ENCODE results near the gene TNFRSF12A.

DNA sequence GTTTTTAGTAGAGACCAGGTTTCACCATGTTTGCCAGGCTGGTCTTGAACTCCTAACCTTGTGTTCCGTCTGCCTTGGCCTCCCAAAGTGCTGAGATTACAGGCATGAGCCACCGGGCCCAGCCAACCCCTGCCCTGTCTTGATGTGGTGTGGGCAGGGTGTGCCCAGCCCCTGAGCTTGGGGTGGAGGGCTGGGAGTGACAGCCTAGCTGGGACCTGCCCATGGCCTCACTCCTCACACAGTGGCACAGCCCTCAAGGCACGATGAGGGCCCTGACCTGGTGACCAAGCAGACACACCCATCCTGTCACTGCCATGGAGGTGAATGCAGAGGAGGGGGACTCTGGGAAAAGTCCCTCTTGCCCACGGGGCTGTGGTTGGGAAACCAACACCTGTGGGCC lies 48.3 kb downstream of the TNFRSF12A start:
- no peak for TF ChIP-seq ZNF768 (tag by site-specific recombination; IDR thresholded peaks at IDR 0.05)
- TF ChIP-seq, protein P1, sequence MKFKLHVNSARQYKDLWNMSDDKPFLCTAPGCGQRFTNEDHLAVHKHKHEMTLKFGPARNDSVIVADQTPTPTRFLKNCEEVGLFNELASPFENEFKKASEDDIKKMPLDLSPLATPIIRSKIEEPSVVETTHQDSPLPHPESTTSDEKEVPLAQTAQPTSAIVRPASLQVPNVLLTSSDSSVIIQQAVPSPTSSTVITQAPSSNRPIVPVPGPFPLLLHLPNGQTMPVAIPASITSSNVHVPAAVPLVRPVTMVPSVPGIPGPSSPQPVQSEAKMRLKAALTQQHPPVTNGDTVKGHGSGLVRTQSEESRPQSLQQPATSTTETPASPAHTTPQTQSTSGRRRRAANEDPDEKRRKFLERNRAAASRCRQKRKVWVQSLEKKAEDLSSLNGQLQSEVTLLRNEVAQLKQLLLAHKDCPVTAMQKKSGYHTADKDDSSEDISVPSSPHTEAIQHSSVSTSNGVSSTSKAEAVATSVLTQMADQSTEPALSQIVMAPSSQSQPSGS (tag by site-specific recombination; IDR thresholded peaks at IDR 0.05; ENCODE audit: low read depth), result no peak
- TF ChIP-seq BCL11B (tag by site-specific recombination; IDR thresholded peaks at IDR 0.05; ENCODE audit: low read depth), result no peak
- no peak for TF ChIP-seq ZNF292 (tag by site-specific recombination; IDR thresholded peaks at IDR 0.05; ENCODE audit: borderline replicate concordance, low read depth)
- TF ChIP-seq, protein P2, sequence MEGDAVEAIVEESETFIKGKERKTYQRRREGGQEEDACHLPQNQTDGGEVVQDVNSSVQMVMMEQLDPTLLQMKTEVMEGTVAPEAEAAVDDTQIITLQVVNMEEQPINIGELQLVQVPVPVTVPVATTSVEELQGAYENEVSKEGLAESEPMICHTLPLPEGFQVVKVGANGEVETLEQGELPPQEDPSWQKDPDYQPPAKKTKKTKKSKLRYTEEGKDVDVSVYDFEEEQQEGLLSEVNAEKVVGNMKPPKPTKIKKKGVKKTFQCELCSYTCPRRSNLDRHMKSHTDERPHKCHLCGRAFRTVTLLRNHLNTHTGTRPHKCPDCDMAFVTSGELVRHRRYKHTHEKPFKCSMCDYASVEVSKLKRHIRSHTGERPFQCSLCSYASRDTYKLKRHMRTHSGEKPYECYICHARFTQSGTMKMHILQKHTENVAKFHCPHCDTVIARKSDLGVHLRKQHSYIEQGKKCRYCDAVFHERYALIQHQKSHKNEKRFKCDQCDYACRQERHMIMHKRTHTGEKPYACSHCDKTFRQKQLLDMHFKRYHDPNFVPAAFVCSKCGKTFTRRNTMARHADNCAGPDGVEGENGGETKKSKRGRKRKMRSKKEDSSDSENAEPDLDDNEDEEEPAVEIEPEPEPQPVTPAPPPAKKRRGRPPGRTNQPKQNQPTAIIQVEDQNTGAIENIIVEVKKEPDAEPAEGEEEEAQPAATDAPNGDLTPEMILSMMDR (tag by site-specific recombination; IDR thresholded peaks at IDR 0.05), result no peak
- no peak for TF ChIP-seq ZBTB20 (tag by site-specific recombination; IDR thresholded peaks at IDR 0.05)
- no peak for TF ChIP-seq ZNF223 (tag by site-specific recombination; IDR thresholded peaks at IDR 0.05)
- TF ChIP-seq, protein P3, sequence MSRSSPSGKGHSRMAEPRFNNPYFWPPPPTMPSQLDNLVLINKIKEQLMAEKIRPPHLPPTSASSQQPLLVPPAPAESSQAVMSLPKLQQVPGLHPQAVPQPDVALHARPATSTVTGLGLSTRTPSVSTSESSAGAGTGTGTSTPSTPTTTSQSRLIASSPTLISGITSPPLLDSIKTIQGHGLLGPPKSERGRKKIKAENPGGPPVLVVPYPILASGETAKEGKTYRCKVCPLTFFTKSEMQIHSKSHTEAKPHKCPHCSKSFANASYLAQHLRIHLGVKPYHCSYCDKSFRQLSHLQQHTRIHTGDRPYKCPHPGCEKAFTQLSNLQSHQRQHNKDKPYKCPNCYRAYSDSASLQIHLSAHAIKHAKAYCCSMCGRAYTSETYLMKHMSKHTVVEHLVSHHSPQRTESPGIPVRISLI (tag by site-specific recombination; IDR thresholded peaks at IDR 0.05), result no peak
- no peak for TF ChIP-seq MYNN (tag by site-specific recombination; IDR thresholded peaks at IDR 0.05; ENCODE audit: borderline replicate concordance)
- no peak for TF ChIP-seq GLI4 (tag by site-specific recombination; IDR thresholded peaks at IDR 0.05)
